Esophagus muscularis mucosa (tissue), 3 donors: ENCODE measurements around the gene EGLN3.

ENCODE experiments used
- EP300 ChIP-seq: sonication (generic); formaldehyde crosslinking; IDR thresholded peaks from one replicate; pipeline ENCODE4 v1.6.1; 2017; ENCODE audit warnings: antibody characterized with exemption
- TF ChIP-seq, protein P1 (sequence below), 3 experiments: fragments of 200-600 bp in 2 of 3; fragments of 450-650 bp in 1 of 3; sonication (generic) in 2 of 3; IDR thresholded peaks; one replicate each; pipeline ENCODE4 v1.5.1; 2017 to 2019; ENCODE audit warnings: antibody characterized with exemption in 3 of 3, mild to moderate bottlenecking in 2 of 3, moderate library complexity in 1 of 3

DNA sequence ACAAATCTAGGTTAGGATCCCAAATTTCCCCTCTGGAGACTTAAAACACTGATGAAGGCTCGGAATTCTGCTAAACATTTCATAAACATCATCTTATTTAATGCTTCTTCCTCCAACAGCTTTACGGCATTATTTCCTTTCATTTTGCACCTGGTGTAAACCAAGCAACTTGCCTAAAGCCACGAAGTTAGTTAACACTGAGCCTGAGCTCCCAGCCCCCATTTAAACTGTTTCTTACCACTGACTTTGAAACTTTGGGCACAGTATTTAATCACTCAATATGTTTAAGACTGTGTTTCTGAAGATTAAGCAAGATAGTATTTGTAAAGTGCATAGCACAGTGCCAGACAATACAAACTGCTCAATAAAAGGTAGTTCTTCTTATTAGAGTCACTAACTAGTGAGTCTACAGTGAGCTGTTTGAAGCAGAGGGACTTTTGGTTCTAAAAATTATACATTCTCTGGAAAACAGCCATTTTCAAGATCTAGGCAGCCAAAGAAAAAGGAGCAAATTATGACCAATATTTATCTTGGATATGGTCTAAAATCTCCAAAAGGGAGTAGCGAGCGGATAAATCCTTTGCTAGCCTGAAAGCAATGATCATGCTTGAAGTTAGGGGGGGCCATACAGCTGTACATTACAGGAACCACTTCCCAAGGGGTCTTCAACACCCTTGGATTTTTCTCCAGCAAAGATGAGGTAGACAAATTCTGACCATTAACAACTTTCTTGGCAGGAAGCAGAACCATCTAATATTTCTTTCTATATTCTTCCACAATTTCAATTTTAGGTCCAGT, 4.0 kb downstream of the EGLN3 start:
- TF ChIP-seq, protein P1, sequence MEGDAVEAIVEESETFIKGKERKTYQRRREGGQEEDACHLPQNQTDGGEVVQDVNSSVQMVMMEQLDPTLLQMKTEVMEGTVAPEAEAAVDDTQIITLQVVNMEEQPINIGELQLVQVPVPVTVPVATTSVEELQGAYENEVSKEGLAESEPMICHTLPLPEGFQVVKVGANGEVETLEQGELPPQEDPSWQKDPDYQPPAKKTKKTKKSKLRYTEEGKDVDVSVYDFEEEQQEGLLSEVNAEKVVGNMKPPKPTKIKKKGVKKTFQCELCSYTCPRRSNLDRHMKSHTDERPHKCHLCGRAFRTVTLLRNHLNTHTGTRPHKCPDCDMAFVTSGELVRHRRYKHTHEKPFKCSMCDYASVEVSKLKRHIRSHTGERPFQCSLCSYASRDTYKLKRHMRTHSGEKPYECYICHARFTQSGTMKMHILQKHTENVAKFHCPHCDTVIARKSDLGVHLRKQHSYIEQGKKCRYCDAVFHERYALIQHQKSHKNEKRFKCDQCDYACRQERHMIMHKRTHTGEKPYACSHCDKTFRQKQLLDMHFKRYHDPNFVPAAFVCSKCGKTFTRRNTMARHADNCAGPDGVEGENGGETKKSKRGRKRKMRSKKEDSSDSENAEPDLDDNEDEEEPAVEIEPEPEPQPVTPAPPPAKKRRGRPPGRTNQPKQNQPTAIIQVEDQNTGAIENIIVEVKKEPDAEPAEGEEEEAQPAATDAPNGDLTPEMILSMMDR (IDR thresholded peaks at IDR 0.05), result peak in 1 of 3 experiments; percentile 17
- TF ChIP-seq EP300, result no peak
